ENCODE measurements around the gene NIP7.

The NIP7 gene

GRCh38 chr16:69319381-69319780, 20.2 kb upstream of the NIP7 start:
- DNase-seq, result no peak

GRCh38 chr16:69319826-69320739, 19.5 kb upstream of the NIP7 start:
- no peak for DNase-seq

GRCh38 chr16:69320740-69321073, 18.9 kb upstream of the NIP7 start:
- DNase-seq, result no peak

GRCh38 chr16:69321080-69321479, 18.5 kb upstream of the NIP7 start:
- no peak for DNase-seq

- DNase-seq, result no peak
Observed at GRCh38 chr16:69322343-69322742, 17.2 kb upstream of the NIP7 start.

- DNase-seq, result no peak
Observed at GRCh38 chr16:69323415-69323814, 16.2 kb upstream of the NIP7 start.

GRCh38 chr16:69324013-69324531, 15.5 kb upstream of the NIP7 start:
- DNase-seq, result no peak

- DNase-seq, result no peak
Observed at GRCh38 chr16:69324585-69325253, 14.9 kb upstream of the NIP7 start.

GRCh38 chr16:69325784-69326171, 13.8 kb upstream of the NIP7 start:
- DNase-seq, result no peak

GRCh38 chr16:69326172-69326873, 13.2 kb upstream of the NIP7 start:
- DNase-seq, result no peak

- no peak for DNase-seq
Observed at GRCh38 chr16:69327585-69328310, 11.8 kb upstream of the NIP7 start.

GRCh38 chr16:69328854-69329316, 10.7 kb upstream of the NIP7 start:
- no peak for DNase-seq

GRCh38 chr16:69329369-69330285, 9.9 kb upstream of the NIP7 start:
- no peak for DNase-seq

- DNase-seq, result peak; percentile 72 to 82
Observed at GRCh38 chr16:69330286-69331109, 9.1 kb upstream of the NIP7 start, which contains the start of gene PDF. Gene PDF, minus strand, starts transcription at chr16:69330588. Its CDS starts 18 bp downstream, at chr16:69330570.

- DNase-seq, result no peak
Observed at GRCh38 chr16:69334696-69335095, 4.9 kb upstream of the NIP7 start.

- no peak for DNase-seq
Observed at GRCh38 chr16:69338557-69339288, 849 bp upstream of the NIP7 start.

GRCh38 chr16:69340095-69340644, 598 bp downstream of the NIP7 start:
- no peak for DNase-seq

GRCh38 chr16:69344171-69344570, 4.6 kb downstream of the NIP7 start:
- DNase-seq, result no peak

- peak in 1 of 2 donors; percentile 9 for DNase-seq
Observed at GRCh38 chr16:69345923-69346322, 6.4 kb downstream of the NIP7 start.

Data from CD4-positive, alpha-beta T cell treated with Interleukin-1 beta for 1 hour (primary cell).